ENCODE data around the gene DAB2. TPM values are rescaled to one million over a fixed set of nuclear protein-coding genes. Genes with fewer than 3 reads are reported as not detected.

The DAB2 gene
- total RNA-seq, 4 donors from 2014 or later = 13.6 to 25.7 (median 19.2) TPM

DNA sequence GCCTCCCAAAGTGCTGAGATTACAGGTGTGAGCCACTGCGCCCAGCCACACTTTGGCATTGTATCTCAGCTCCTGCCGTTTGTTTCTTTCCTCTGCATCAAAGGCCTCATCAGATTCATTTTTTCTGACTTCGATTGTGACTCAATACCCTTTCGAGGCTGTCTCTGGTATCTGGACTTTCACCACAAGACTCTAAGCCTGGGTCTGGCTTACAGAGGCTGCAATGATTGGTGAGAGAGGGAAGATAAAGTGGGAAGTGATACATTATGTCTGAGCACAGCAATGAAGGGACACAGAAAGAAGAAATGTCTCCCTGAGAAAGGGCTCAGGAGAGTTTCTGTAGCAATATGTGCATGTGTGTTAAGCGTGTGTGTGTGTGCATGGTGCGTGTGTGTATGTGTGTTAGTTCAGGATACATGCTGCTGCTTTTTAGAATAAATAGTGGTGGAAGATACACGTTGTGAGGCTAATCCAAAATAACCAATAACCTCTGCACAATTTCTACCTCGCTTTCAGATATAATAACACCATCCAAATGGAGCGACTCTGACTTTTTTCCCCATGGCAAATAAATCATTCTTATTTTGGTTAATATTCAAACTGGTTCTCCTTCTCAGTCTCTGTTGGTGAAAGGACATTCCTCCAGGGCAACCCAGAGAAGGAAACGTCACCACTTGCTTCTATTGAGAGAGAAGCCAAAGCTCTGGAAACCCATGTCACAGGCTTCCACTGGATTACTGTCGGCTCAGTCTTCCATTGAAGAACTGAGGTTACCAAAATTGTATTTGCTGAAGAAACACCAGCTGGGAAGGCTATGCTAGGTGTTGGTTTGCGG is 8.1 kb upstream of the DAB2 start:
- intact Hi-C loops (cut with DNase I; ENCODE audit: low total_unique reads) = no loop called here
- no peak for TF ChIP-seq POLR2A (IDR thresholded peaks at IDR 0.05)
- TF ChIP-seq, protein P1, sequence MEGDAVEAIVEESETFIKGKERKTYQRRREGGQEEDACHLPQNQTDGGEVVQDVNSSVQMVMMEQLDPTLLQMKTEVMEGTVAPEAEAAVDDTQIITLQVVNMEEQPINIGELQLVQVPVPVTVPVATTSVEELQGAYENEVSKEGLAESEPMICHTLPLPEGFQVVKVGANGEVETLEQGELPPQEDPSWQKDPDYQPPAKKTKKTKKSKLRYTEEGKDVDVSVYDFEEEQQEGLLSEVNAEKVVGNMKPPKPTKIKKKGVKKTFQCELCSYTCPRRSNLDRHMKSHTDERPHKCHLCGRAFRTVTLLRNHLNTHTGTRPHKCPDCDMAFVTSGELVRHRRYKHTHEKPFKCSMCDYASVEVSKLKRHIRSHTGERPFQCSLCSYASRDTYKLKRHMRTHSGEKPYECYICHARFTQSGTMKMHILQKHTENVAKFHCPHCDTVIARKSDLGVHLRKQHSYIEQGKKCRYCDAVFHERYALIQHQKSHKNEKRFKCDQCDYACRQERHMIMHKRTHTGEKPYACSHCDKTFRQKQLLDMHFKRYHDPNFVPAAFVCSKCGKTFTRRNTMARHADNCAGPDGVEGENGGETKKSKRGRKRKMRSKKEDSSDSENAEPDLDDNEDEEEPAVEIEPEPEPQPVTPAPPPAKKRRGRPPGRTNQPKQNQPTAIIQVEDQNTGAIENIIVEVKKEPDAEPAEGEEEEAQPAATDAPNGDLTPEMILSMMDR (IDR thresholded peaks at IDR 0.05) = no peak
- no peak for DNase-seq (ENCODE audit: low spot score in 2 of 2)
- WGBS, 2 donors = 79 to 81% methylated on average over 12 of the region's 12 CpGs
- H3K4me3 ChIP-seq (ENCODE audit: low read depth, poor library complexity, severe bottlenecking) = no peak overlapping the region

DNA sequence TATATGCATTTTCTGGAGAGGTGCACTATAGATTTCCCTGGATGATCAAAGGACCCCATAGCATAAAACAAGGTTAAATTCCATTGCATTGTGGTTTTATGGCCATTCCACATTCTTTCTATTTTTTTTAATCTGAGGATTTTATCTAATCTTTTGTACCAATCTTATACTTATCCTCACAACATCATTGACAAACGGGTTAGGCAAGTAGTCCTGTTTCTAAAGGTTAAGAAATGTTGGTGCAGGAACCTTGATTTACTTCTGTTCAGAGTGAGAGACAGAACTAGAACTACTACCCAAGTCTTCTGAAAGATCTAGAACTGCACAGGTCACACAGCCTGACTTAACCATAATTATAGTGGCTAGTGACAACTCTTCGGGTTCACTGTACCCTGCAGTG is 5.7 kb upstream of the DAB2 start:
- 64 to 81% methylated on average over 2 of the region's 2 CpGs for WGBS, 2 donors
- no peak overlapping the region for H3K4me3 ChIP-seq (ENCODE audit: low read depth, poor library complexity, severe bottlenecking)
- TF ChIP-seq, protein P1 (IDR thresholded peaks at IDR 0.05) = no peak
- TF ChIP-seq POLR2A (IDR thresholded peaks at IDR 0.05) = no peak
- DNase-seq (ENCODE audit: low spot score in 2 of 2) = no peak
- intact Hi-C loops (cut with DNase I; ENCODE audit: low total_unique reads) = no loop called here

DNA sequence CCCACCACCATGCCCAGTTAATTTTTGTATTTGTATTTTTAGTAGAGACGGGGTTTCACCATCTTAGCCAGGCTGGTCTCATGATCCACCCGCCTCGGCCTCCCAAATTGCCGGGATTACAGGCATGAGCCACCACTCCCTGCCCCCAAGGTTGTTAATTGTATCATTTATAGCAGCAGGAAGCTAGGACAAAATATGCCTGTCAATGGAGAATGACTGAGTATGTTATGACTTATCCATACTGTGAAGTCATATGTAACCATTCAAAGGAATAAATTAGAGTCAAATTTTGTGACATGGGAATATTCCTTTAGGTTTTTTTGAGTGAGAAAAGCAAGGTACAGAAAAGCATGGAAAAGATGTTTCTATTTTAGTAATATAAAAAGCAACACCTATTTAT is 3.9 kb upstream of the DAB2 start:
- H3K4me3 ChIP-seq (ENCODE audit: low read depth, poor library complexity, severe bottlenecking) = no peak overlapping the region
- TF ChIP-seq, protein P1 (IDR thresholded peaks at IDR 0.05) = no peak
- TF ChIP-seq POLR2A (IDR thresholded peaks at IDR 0.05) = no peak
- DNase-seq (ENCODE audit: low spot score in 2 of 2) = no peak
- WGBS, 2 donors = 69 to 78% methylated on average over 4 of the region's 4 CpGs
- intact Hi-C loops (cut with DNase I; ENCODE audit: low total_unique reads) = no loop called here

DNA sequence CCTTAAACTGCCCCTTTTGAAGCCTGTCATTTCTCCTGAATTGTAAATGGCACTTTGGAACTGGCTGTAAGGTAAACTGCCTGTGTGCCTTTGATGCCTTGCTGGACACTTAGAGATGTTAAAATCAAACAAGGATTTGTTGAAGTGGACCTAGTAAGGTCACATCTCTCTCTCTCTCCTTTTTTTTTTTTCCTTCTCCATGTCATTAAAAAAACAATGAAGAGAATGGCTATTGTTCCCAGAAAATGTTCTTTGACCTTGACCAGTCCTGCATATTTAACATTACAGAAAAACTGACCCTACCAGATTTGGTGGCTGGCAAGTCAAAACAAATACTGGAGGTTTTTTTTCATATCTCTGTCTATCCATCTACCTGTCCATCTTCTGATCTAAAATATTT is 2.9 kb upstream of the DAB2 start:
- no peak overlapping the region for H3K4me3 ChIP-seq (ENCODE audit: low read depth, poor library complexity, severe bottlenecking)
- TF ChIP-seq, protein P1 (IDR thresholded peaks at IDR 0.05) = no peak
- TF ChIP-seq POLR2A (IDR thresholded peaks at IDR 0.05) = no peak
- intact Hi-C loops (cut with DNase I; ENCODE audit: low total_unique reads) = no loop called here
- no peak for DNase-seq (ENCODE audit: low spot score in 2 of 2)

GRCh38 chr5:39427229-39427628 is 2.4 kb upstream of the DAB2 start:
- no peak for DNase-seq (ENCODE audit: low spot score in 2 of 2)
- 25% methylated on average over 3 of the region's 3 CpGs for WGBS, 2 donors
- intact Hi-C loops (cut with DNase I; ENCODE audit: low total_unique reads) = no loop called here
- no peak overlapping the region for H3K4me3 ChIP-seq (ENCODE audit: low read depth, poor library complexity, severe bottlenecking)
- TF ChIP-seq, protein P1 (IDR thresholded peaks at IDR 0.05) = no peak
- TF ChIP-seq POLR2A (IDR thresholded peaks at IDR 0.05) = no peak

DNA sequence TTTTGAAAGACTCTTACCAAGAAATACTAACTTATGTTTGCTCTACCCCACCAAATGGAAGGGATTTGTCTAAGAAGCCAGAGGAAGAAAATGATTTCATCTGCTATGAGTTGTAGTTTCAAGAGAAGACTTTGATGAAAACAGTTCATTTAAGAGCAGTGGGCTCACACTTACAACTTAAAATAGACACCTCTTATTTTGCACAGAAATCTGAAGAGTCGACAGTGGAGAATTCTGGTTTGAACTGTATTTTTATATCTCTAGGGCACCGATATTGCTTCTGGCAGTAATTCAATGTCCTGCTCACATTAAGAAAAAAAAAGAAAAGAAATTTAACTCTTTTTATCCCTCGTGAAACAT is 1.9 kb upstream of the DAB2 start:
- DNase-seq (ENCODE audit: low spot score in 2 of 2) = no peak
- H3K4me3 ChIP-seq (ENCODE audit: low read depth, poor library complexity, severe bottlenecking) = no peak overlapping the region
- TF ChIP-seq, protein P1 (IDR thresholded peaks at IDR 0.05) = no peak
- TF ChIP-seq POLR2A (IDR thresholded peaks at IDR 0.05) = no peak
- intact Hi-C loops (cut with DNase I; ENCODE audit: low total_unique reads) = no loop called here
- WGBS, 2 donors = 25 to 26% methylated on average over 3 of the region's 3 CpGs

Data from lower leg skin (tissue), 4 donors.